Measurements from ENCODE around the gene AGAP2.

DNA sequence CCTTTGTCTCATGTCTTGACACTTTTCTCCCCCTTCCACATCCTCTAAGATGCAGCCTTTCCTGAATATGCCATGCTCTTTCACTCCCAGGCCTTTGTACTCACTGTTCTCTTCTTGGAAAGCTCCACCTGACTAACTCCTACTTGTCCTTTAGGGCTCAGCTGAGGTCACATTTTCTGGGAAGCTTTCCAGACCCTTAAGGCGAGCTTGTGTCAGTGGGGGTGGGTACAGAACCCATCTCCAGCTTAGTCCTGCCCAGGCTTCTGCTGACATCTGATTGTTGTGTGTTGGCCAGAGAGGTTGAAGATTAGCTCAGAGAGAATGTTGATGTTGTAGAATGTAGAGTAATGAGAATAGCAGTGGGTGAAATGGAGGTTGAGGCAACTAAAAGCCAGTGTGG is 41.2 kb upstream of the AGAP2 start:
- TF ChIP-seq MYNN (IDR thresholded peaks at IDR 0.05): no peak
- TF ChIP-seq MYNN (CRISPR knock-in tag; IDR thresholded peaks at IDR 0.05): no peak
- TF ChIP-seq, protein P1, sequence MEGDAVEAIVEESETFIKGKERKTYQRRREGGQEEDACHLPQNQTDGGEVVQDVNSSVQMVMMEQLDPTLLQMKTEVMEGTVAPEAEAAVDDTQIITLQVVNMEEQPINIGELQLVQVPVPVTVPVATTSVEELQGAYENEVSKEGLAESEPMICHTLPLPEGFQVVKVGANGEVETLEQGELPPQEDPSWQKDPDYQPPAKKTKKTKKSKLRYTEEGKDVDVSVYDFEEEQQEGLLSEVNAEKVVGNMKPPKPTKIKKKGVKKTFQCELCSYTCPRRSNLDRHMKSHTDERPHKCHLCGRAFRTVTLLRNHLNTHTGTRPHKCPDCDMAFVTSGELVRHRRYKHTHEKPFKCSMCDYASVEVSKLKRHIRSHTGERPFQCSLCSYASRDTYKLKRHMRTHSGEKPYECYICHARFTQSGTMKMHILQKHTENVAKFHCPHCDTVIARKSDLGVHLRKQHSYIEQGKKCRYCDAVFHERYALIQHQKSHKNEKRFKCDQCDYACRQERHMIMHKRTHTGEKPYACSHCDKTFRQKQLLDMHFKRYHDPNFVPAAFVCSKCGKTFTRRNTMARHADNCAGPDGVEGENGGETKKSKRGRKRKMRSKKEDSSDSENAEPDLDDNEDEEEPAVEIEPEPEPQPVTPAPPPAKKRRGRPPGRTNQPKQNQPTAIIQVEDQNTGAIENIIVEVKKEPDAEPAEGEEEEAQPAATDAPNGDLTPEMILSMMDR (IDR thresholded peaks at IDR 0.05 in 2 of 3, conservative IDR thresholded peaks at IDR 0.05 in 1 of 3; ENCODE audit: insufficient read depth in 2 of 3, low read depth in 1 of 3, low read length in 3 of 3): no peak
- TF ChIP-seq TARDBP (IDR thresholded peaks at IDR 0.05): no peak
- no peak for TF ChIP-seq CBX1 (IDR thresholded peaks at IDR 0.05; ENCODE audit: low read depth)
- no peak for TF ChIP-seq ZFP30 (CRISPR knock-in tag; IDR thresholded peaks at IDR 0.05; ENCODE audit: borderline replicate concordance)
- TF ChIP-seq CHD4 (IDR thresholded peaks at IDR 0.05; ENCODE audit: insufficient read depth, insufficient replicate concordance, low read depth, low read length, poor library complexity, severe bottlenecking): no peak
